ENCODE results near the gene CIT.

CIT gene

GRCh38 chr12:119857041-119857591 lies 20.0 kb downstream of the CIT start:
- DNase-seq = no peak

GRCh38 chr12:119850330-119850729 lies 26.8 kb downstream of the CIT start:
- no peak for DNase-seq

GRCh38 chr12:119843100-119843499 lies 34.0 kb downstream of the CIT start:
- no peak for DNase-seq

GRCh38 chr12:119842380-119842779 lies 34.7 kb downstream of the CIT start:
- no peak for DNase-seq

GRCh38 chr12:119841433-119842210 lies 35.5 kb downstream of the CIT start:
- no peak for DNase-seq

- no peak for DNase-seq
These were observed 36.5 kb downstream of the CIT start for GRCh38 chr12:119840582-119840981.

- DNase-seq = no peak
These were observed 37.0 kb downstream of the CIT start for GRCh38 chr12:119840168-119840567.

- no peak for DNase-seq
These were observed 38.1 kb downstream of the CIT start for GRCh38 chr12:119838826-119839600.

GRCh38 chr12:119836781-119837180 lies 40.3 kb downstream of the CIT start:
- no peak for DNase-seq

- DNase-seq = no peak
These were observed 42.1 kb downstream of the CIT start for GRCh38 chr12:119835068-119835467.

- DNase-seq = no peak
These were observed 47.7 kb downstream of the CIT start for GRCh38 chr12:119829439-119829838.

- no peak for DNase-seq
These were observed 48.8 kb downstream of the CIT start for GRCh38 chr12:119828300-119828699.

- no peak for DNase-seq
These were observed 49.4 kb downstream of the CIT start for GRCh38 chr12:119827760-119828159.

GRCh38 chr12:119826661-119827445 lies 50.3 kb downstream of the CIT start:
- no peak for DNase-seq

GRCh38 chr12:119825262-119825661 lies 51.9 kb downstream of the CIT start:
- no peak for DNase-seq

GRCh38 chr12:119822046-119822445 lies 55.1 kb downstream of the CIT start:
- no peak for DNase-seq

GRCh38 chr12:119819322-119819721 lies 57.8 kb downstream of the CIT start:
- DNase-seq = no peak

GRCh38 chr12:119817546-119818343 lies 59.4 kb downstream of the CIT start:
- DNase-seq = no peak

- no peak for DNase-seq
These were observed 68.1 kb downstream of the CIT start for GRCh38 chr12:119809023-119809422.

- no peak for DNase-seq
These were observed 68.7 kb downstream of the CIT start for GRCh38 chr12:119808441-119808840.

GRCh38 chr12:119807380-119807779 lies 69.7 kb downstream of the CIT start:
- no peak for DNase-seq

GRCh38 chr12:119804011-119804641 lies 73.0 kb downstream of the CIT start:
- DNase-seq = peak; percentile 83

Measured in 8988T (cell line).